HG03135 (cell line): ENCODE data around the gene UBE4B.
"Not testable (repeated sequence)": the region's sequence is repeated elsewhere in the genome, so short reads cannot be mapped to it uniquely, and the experiment has no call there.

ENCODE experiments used
- ATAC-seq: cut with Tn5 transposase; IDR thresholded peaks from one replicate; pipeline ENCODE4 v1.9.1; 2021; ENCODE audit warnings: mild to moderate bottlenecking, moderate library complexity; ENCODE audit not compliant: unreplicated experiment

The UBE4B gene

GRCh38 chr1:10032590-10033358, at the start of gene UBE4B:
TSS of gene UBE4B (plus strand) at chr1:10032958. CDS start at chr1:10033671, 713 bp downstream.
- peak; percentile 97 for ATAC-seq

- no peak for ATAC-seq
These were observed 48.5 kb upstream of the UBE4B start for GRCh38 chr1:9984253-9984652.

DNA sequence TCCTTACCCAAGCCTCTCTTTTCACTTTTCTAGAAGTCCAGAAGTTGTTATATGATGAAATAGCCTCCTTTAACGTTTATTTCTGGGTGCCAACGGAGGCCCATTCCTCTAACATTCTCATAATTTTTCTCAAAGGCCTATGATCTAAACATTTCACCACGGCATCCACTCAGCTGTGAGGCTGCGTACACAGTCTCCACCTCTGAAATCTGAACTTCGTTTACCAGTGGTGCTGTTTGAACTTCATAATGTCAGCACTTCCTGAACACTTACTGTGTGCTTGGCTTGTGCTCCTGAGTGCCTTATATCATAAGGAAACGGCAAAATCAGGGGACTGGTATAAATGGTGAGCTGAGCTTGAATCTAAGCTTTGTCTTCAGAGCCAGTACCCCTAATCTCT, 47.8 kb upstream of the UBE4B start:
- ATAC-seq = no peak

DNA sequence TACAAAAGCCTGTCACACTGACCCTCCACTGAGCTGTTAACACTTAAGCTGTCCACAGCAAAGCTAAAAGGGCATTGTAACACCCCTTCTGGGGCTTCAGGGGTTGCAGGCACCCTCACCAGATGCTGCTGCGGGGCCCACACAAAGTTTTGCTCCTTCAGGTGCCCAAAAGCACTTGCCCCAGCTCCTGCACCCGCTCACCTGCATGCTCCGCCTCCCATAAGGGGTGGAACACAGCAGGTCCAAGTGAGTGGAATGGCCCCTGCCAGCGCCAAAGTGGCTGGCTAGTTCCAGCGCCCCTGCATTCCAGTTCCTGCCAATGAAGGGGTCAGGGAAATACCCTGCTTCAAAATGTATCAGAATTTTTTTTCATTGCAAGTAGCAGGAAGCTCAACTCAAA, 43.0 kb upstream of the UBE4B start:
- ATAC-seq = no peak

- ATAC-seq = no peak
These were observed 41.8 kb upstream of the UBE4B start for GRCh38 chr1:9990944-9991343.

DNA sequence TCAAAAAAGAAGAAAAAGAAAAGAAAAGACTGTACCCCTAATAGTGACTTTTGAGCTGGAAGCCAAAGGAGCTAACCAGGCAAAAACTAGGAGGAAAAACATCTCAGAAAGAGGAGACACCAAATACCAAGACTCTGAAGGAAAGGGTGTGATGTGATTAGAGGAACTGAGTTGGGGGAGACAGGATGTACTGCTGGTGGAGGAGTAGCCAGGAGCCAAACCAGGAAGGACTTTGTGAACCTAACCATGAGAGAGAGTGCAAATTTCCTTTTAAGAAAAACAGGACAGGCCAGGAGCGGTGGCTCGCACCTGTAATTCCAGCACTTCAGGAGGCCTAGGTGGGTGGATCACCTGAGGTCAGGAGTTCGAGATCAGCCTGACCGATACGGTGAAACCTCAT, 39.8 kb upstream of the UBE4B start:
- no peak for ATAC-seq

DNA sequence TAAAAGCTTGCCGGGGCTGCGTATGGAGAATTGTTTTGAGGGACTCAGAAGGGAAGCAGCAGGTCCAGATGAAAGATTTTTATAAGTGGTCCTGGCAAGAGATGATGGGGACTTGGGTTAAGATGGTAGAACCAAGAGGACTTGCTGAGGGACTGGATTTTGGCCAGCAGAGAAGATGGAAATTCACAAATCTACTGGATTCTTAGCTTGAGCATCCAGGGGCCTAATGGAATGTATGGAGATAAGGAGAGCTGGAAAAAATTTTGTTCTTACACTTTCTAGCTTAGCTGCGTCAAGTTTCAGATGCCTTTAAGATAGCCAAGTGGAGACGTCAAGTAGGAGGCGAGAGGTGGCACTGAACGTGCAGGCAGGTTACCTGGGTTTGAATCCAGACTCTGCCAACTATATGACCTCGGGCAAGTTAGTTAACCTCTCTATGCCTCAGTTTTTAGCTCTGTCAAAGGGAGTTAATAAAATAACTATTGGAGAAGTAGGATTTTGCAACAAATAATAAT, 39.1 kb upstream of the UBE4B start:
- ATAC-seq = no peak

DNA sequence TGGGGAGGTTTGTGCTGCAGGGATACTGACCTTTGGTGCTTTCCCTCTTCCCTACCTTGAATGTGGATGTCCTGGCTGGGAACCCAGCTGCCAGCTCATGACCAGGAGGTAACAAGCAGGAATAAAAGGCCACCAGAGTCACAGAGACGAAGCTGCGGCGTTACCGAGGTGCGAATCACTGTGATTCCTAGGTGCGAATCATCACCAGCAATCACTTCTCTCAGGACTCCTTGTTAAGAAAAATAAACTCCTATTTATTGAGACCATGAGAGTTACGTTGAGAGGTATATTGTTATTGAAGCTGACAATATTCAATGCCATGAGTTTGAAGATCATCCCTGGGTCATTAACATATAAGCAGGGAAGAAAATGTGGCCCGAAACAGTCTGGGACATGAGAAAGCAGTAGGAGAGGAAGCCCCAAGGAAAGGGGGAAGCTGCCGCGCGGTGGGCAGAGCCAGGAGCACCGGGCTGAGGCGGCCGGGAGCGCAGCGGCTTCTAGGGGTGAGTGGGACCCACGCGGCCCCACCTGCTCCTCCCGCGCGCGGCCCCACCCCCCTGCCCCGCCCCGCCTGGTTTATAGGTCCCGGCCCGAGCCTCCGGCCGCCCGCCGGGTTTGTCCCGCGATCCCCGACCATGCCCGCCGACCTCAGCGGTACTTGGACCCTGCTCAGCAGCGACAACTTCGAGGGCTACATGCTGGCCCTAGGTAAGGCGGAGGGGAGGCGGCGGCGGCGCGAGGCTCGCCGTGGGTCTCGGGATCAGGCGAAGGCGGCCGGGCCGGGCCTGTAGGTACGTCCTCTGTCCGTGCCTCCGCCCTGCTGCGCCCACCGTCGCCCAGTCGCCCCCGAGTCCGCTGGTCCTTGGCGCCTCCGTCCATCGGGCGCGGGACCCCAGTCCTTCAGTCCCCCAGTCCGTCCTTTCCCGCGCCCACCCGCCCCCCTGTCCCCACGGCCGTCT, 35.9 kb upstream of the UBE4B start, which contains the start of gene RBP7:
TSS of gene RBP7 (plus strand) at position 605 of the 959 bp plus-strand sequence. CDS start at position 636, 31 bp downstream.
- ATAC-seq = no peak

GRCh38 chr1:10001016-10001665, 31.6 kb upstream of the UBE4B start:
- ATAC-seq = no peak

DNA sequence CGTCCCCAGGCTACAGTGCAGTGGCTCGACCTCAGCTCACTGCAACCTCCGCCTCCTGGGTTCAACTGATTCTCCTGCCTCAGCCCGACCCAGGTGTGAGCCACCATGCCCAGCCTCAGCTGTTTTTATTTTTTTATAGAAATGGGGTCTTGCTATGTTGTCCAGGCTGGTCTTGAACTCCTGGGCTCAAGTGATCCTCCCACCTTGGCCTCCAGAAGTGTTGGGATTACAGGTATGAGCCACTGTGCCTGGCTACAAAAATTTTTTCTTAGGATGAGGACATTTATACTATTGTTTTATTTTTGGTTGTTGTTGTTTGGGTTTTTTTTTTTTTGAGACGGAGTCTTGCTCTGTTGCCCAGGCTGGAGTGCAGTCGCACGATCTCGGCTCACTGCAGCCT, 27.5 kb upstream of the UBE4B start:
- not testable (repeated sequence) for ATAC-seq

- no peak for ATAC-seq
These were observed 25.6 kb upstream of the UBE4B start for GRCh38 chr1:10007169-10007568.

DNA sequence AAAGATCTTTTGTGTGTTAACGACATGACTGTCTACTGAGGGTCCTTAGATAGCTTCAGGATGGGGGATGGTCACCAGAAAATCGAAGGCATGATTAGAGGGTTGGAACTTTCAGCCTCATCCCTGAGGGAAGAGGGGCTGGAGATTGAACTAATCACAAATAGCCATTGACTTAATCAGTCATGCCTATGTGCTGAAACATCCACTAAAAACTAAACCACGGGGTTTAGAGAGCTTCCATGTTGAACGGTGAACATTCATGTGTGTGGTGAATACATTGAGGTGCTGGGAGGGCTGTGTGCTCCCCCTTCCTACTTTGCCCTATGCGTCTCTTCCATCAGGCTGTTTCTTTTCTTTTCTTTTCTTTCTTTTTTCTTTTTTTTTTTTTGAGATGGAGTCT, 18.7 kb upstream of the UBE4B start:
- no peak for ATAC-seq

- no peak for ATAC-seq
These were observed 13.2 kb upstream of the UBE4B start for GRCh38 chr1:10019561-10019960.

DNA sequence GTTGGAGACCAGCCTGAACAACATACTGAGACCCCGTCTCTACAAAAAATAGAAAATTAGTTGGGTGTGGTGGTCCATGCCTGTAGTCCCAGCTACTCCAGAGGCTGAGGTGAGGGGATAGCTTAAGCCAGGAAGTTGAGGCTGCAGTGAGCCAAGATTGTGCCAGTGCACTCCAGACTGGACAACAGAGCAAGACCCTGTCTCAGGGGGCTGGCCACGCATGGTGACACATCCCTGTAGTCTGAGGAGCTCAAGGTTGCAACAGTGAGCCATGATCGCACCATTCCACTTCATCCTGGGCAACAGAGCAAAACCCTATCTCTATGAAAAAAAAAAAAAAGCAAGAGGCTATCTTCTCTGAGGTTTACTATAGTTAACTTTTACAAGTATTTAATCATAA, 12.7 kb upstream of the UBE4B start:
- ATAC-seq = no peak

GRCh38 chr1:10020678-10021077, 12.1 kb upstream of the UBE4B start:
- ATAC-seq = not testable (repeated sequence)

DNA sequence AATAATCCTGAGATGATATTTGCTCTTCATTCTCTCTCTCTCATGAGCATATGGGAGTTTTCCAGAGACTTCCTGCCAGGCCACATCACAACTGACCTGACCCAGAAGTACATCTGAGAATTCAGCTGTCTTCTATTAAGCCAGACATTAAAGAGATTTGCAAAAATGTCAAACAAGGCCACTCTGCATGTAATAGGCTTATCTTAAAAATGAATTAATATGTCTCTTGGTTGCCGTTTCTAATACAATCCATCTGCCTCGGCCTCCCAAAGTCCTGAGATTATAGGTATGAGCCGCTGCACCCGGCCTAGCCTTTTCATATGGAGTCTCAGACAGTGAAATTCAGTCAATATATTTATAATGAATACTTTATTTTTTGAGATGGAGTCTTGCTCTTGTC, 10.8 kb upstream of the UBE4B start:
- ATAC-seq = not testable (repeated sequence)

DNA sequence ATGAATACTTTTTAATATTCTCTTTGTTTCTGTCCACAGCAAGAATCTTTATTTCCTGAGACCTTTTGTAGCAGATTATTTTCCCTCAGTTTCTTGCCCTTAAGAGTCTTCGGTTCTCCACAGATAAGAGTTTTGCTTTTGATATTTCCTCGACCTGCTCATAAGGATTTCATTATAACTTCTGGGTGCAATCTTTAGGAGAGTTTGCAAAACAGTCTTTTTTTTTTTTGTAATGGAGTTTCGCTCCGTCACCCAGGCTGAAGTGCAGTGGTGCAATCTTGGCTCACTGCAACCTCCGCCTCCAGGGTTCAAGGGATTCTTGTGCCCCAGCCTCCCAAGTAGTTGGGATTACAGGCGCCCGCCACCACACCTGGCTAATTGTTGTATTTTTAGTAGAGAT, 10.1 kb upstream of the UBE4B start:
- no peak for ATAC-seq

DNA sequence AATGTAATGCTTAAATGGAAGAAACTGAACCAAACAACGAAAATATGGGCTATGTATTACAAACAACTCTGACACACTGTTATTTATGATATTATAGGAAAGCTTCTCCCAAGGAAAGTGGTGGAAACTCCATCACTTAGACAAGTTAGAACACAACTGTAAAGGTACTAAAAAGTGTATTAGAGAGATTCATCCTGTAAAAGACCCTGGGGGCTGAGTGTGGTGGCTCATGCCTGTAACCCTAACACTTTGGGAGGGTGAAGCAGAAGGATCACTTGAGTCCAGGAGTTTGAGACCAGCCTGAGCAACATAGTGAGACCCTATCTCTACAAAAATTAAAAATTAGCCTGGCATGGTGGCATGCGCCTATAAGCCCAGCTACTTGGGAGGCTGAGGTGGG, 7.4 kb upstream of the UBE4B start:
- ATAC-seq = no peak

- no peak for ATAC-seq
These were observed 5.7 kb upstream of the UBE4B start for GRCh38 chr1:10027027-10027426.

DNA sequence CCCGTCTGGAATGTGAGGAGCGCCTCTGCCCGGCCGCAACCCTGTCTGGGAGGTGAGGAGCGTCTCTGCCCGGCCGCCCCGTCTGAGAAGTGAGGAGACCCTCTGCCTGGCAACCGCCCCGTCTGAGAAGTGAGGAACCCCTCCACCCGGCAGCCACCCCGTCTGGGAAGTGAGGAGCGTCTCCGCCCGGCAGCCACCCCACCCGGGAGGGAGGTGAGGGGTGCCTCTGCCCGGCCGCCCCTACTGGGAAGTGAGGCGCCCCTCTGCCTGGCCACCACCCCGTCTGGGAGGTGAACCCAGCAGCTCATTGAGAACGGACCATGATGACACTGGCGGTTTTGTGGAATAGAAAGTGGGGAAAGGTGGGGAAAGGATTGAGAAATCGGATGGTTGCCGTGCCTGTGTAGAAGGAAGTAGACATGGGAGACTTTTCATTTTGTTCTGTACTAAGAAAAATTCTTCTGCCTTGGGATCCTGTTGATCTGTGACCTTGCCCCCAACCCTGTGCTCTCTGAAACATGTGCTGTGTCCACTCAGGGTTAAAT, 3.7 kb upstream of the UBE4B start:
- not testable (repeated sequence) for ATAC-seq

GRCh38 chr1:10031461-10031860, 1.3 kb upstream of the UBE4B start:
- ATAC-seq = no peak
